Measurements from ENCODE around the gene C4orf36. TPM values are rescaled to one million over a fixed set of nuclear protein-coding genes. Genes with fewer than 3 reads are reported as not detected.

The C4orf36 gene
- total and polyA plus RNA-seq, 2 of the 4 experiments (the other 2 are of a cell fraction): 0.18 to 0.41 TPM

DNA sequence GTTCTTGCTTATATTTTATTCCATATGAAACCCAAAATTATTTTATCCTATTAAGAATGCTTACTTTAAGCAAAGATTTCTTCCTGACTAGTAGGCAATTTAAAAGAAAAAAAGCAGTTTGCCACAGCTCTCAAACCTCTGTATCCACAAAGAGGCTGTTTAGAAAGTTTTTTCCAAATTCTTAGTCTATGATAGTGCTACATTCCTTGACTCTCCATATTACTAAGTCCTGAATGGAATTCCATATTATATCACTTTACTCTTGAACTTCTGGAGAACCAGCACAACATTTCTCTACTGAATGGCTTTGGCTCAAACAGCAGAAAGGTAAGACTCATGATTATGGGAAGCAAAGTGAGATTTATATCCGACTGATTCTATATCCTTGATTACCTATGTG lies 51.4 kb downstream of the C4orf36 start:
- no CpG with 5 or more reads among the region's 1 CpG for WGBS, 2 experiments (ENCODE audit: extremely low coverage in 2 of 2, insufficient read length in 1 of 2)
- H3K9ac ChIP-seq (ENCODE audit: low read depth, low read length): no peak overlapping the region

More for the DNA sequence above, 51.4 kb downstream of the C4orf36 start:
- ChIA-PET POLR2A (ENCODE audit: unreplicated experiment) (interaction anchor here (1.4 kb wide), 1 partner anchor 9 kb away, joined by 6 read pairs; no protein-coding TSS in a partner anchor), CTCF (interaction anchor here (0.6 kb wide), 1 partner anchor 55 kb away, joined by 3 read pairs; no protein-coding TSS in a partner anchor)
- Histone ChIP-seq H2BK5ac (ENCODE audit: low read depth, low read length, poor library complexity, severe bottlenecking) (peak overlapping the region; percentile 92), H2BK15ac (ENCODE audit: low read depth, low read length) (peak overlapping the region; percentile 11; the same call in 1 of the 3 replicates), H3K18ac (ENCODE audit: low read depth, low read length) (peak overlapping the region; percentile 13; the same call in 1 of the 2 replicates), H4K20me1 (ENCODE audit: insufficient read depth, low read length) (no peaks in the 10 kb centered on the region; the same call in 1 of the 2 replicates), H3K79me1 (ENCODE audit: low read depth in 1 of 2, low read length in 2 of 2) (no peaks in the 10 kb centered on the region), H4K5ac (ENCODE audit: low read depth, low read length) (peak overlapping the region; percentile 3; the same call in 1 of the 2 replicates), H4K91ac (ENCODE audit: insufficient read depth, low read depth, low read length) (no peak overlapping the region; the same call in 1 of the 2 replicates), H2AFZ (replicated peaks; ENCODE audit: low read length, poor library complexity) (no peak overlapping the region), H3K36me3 (ENCODE audit: control insufficient read depth, insufficient read depth, low read length) (no peaks in the 10 kb centered on the region), H3K23ac (ENCODE audit: low read depth, low read length) (peak overlapping the region; percentile 77), H2BK20ac (ENCODE audit: low read depth, low read length) (peak overlapping the region; percentile 30; the same call in 1 of the 2 replicates), H2AK9ac (replicated peaks; ENCODE audit: low read depth, low read length, poor library complexity) (no peak overlapping the region), H3K9me1 (ENCODE audit: insufficient read depth, low read length) (peaks cover 5% of the 10 kb centered on the region; the same call in 1 of the 2 replicates), H3K4me3 (ENCODE audit: insufficient read depth, low read depth, low read length) (no peak overlapping the region), H3K27ac (ENCODE audit: insufficient read depth, low read length) (peak overlapping the region; percentile 3; the same call in 1 of the 2 replicates), H3K9me3 (ENCODE audit: control insufficient read depth, insufficient read depth, low read length) (no peaks in the 10 kb centered on the region), H3K4me1 (ENCODE audit: control insufficient read depth, insufficient read depth, low read length) (peaks cover 8% of the 10 kb centered on the region), H2BK120ac (ENCODE audit: low read depth, low read length) (peak overlapping the region; percentile 66), H3K27me3 (ENCODE audit: control insufficient read depth, insufficient read depth, low read length) (no peaks in the 10 kb centered on the region), H3K56ac (ENCODE audit: extremely low read depth, insufficient read depth, low read length) (no peak overlapping the region), H2AK5ac (ENCODE audit: low read depth, low read length) (peak overlapping the region; percentile 25; the same call in 1 of the 2 replicates), H3K4ac (ENCODE audit: low read depth, low read length) (peak overlapping the region; percentile 49; the same call in 1 of the 2 replicates), H3K4me2 (ENCODE audit: low read depth, low read length) (peak overlapping the region; percentile 51; the same call in 1 of the 2 replicates), H4K8ac (ENCODE audit: low read depth in 2 of 2, low read length in 2 of 2) (peak overlapping the region in 1 of 2 experiments; percentile 42; a peak in 2 of 4 replicates), H3K14ac (replicated peaks; ENCODE audit: low read depth, low read length) (peak overlapping the region; percentile 54; the same call in 1 of the 2 replicates)
- no peak for TF ChIP-seq RFX5 (IDR thresholded peaks at IDR 0.05; ENCODE audit: low read depth, low read length)
- TF ChIP-seq SMC3 (IDR thresholded peaks at IDR 0.05; ENCODE audit: low read depth, low read length): no peak
- TF ChIP-seq, protein P1, sequence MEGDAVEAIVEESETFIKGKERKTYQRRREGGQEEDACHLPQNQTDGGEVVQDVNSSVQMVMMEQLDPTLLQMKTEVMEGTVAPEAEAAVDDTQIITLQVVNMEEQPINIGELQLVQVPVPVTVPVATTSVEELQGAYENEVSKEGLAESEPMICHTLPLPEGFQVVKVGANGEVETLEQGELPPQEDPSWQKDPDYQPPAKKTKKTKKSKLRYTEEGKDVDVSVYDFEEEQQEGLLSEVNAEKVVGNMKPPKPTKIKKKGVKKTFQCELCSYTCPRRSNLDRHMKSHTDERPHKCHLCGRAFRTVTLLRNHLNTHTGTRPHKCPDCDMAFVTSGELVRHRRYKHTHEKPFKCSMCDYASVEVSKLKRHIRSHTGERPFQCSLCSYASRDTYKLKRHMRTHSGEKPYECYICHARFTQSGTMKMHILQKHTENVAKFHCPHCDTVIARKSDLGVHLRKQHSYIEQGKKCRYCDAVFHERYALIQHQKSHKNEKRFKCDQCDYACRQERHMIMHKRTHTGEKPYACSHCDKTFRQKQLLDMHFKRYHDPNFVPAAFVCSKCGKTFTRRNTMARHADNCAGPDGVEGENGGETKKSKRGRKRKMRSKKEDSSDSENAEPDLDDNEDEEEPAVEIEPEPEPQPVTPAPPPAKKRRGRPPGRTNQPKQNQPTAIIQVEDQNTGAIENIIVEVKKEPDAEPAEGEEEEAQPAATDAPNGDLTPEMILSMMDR (conservative IDR thresholded peaks at IDR 0.05; ENCODE audit: low read depth, low read length): no peak
- TF ChIP-seq MAZ (IDR thresholded peaks at IDR 0.05; ENCODE audit: borderline replicate concordance, low read depth, low read length): no peak
- no peak for TF ChIP-seq NFE2L2 (IDR thresholded peaks at IDR 0.05; ENCODE audit: low read depth, low read length)
- TF ChIP-seq RAD21 (IDR thresholded peaks at IDR 0.05; ENCODE audit: low read length): no peak
- TF ChIP-seq, protein P2, sequence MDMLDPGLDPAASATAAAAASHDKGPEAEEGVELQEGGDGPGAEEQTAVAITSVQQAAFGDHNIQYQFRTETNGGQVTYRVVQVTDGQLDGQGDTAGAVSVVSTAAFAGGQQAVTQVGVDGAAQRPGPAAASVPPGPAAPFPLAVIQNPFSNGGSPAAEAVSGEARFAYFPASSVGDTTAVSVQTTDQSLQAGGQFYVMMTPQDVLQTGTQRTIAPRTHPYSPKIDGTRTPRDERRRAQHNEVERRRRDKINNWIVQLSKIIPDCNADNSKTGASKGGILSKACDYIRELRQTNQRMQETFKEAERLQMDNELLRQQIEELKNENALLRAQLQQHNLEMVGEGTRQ (IDR thresholded peaks at IDR 0.05; ENCODE audit: low read depth, low read length): no peak
- no peak for TF ChIP-seq MXI1 (IDR thresholded peaks at IDR 0.05; ENCODE audit: borderline replicate concordance, low read depth, low read length)
- TF ChIP-seq BHLHE40 (IDR thresholded peaks at IDR 0.05; ENCODE audit: low read depth, low read length): no peak
- dilution Hi-C loops (cut with HindIII; ENCODE audit: low sequenced_read_pairs, unreplicated experiment): no loop called here
- peak; percentile 44 for DNase-seq
- intact Hi-C loops (cut with micrococcal nuclease): no loop called here
- in situ Hi-C loops (cut with MboI; ENCODE audit: low sequenced_read_pairs): no loop called here
- ATAC-seq (ENCODE audit: low read depth): peak; percentile 82
- no TSS peak for BruUV-seq (replicated peaks)

Data from IMR-90 (cell line).